Mucosa of stomach (tissue), 1 donor: Measurements from ENCODE around the gene GRB2.
"Not testable (repeated sequence)": the region's sequence is repeated elsewhere in the genome, so short reads cannot be mapped to it uniquely, and the experiment has no call there.

ENCODE experiments used
- H3K27me3 ChIP-seq: one replicate; pipeline ENCODE4 v1.7.0; 2013; ENCODE audit warnings: mild to moderate bottlenecking, low read length; ENCODE audit not compliant: control insufficient read depth, insufficient read depth
- H3K36me3 ChIP-seq: one replicate; pipeline ENCODE4 v1.7.0; 2013; ENCODE audit warnings: low read length; ENCODE audit not compliant: control insufficient read depth, insufficient read depth
- H3K4me1 ChIP-seq: one replicate; pipeline ENCODE4 v1.7.0; 2013; ENCODE audit warnings: mild to moderate bottlenecking, low read length; ENCODE audit not compliant: control insufficient read depth, insufficient read depth
- H3K4me3 ChIP-seq: one replicate; pipeline ENCODE4 v1.7.0; 2013; ENCODE audit warnings: low read length
- H3K9ac ChIP-seq: one replicate; pipeline ENCODE4 v1.7.0; 2013; ENCODE audit warnings: mild to moderate bottlenecking, low read length, moderate library complexity
- H3K9me3 ChIP-seq: one replicate; pipeline ENCODE4 v1.7.0; 2013; ENCODE audit warnings: mild to moderate bottlenecking, low read length, moderate library complexity; ENCODE audit not compliant: control insufficient read depth
- donor health status: Pancreatic carcinoma.

GRB2 gene

GRCh38 chr17:75371981-75372380 lies 33.5 kb downstream of the GRB2 start:
- H3K4me1 ChIP-seq: peaks cover 10% of the 10 kb centered on the region
- no peaks in the 10 kb centered on the region for H3K9me3 ChIP-seq
- H3K36me3 ChIP-seq: no peaks in the 10 kb centered on the region
- no peak overlapping the region for H3K9ac ChIP-seq
- no peaks in the 10 kb centered on the region for H3K27me3 ChIP-seq
- no peak overlapping the region for H3K4me3 ChIP-seq

- peaks cover 16% of the 10 kb centered on the region for H3K4me1 ChIP-seq
- no peak overlapping the region for H3K9ac ChIP-seq
- H3K27me3 ChIP-seq: no peaks in the 10 kb centered on the region
- H3K36me3 ChIP-seq: no peaks in the 10 kb centered on the region
- no peak overlapping the region for H3K4me3 ChIP-seq
- H3K9me3 ChIP-seq: no peaks in the 10 kb centered on the region
Observed at GRCh38 chr17:75371339-75371738, 34.1 kb downstream of the GRB2 start.

DNA sequence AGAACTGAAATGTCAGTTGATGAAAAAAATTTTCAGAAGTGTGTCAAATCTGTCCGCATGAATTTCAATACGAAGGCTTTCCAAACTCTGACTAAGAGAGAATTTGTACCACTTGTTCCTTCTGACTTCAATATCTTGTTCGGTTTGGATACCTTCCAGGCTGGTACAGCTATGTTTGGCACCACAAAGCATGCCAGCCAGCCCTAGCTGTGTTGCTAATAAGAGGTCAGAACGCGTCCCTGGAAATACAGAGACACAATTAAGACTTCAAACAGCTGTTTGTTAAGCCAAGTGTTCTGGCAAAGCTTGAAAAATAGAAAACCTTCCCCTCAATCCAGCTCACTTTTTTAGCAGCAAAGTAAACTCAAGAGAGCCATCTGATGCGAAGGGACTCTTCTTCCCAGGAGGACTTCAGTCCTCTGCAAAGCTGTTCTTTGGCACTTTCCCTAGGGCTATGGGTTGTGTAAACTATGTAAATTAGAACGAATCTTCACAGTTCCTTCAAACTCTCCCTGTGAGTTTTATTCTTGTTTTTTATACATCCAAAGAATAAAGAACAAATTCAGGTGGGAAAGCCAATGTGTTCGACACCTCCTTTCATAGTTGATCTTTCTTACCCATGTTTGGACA lies 35.1 kb downstream of the GRB2 start:
- Histone ChIP-seq H3K36me3 (no peaks in the 10 kb centered on the region), H3K4me1 (peaks cover 24% of the 10 kb centered on the region), H3K4me3 (no peak overlapping the region), H3K9me3 (no peaks in the 10 kb centered on the region), H3K9ac (no peak overlapping the region), H3K27me3 (no peaks in the 10 kb centered on the region)

GRCh38 chr17:75367838-75368789 lies 37.4 kb downstream of the GRB2 start:
- H3K4me1 ChIP-seq: peaks cover 40% of the 10 kb centered on the region
- H3K9ac ChIP-seq: not testable (repeated sequence)

DNA sequence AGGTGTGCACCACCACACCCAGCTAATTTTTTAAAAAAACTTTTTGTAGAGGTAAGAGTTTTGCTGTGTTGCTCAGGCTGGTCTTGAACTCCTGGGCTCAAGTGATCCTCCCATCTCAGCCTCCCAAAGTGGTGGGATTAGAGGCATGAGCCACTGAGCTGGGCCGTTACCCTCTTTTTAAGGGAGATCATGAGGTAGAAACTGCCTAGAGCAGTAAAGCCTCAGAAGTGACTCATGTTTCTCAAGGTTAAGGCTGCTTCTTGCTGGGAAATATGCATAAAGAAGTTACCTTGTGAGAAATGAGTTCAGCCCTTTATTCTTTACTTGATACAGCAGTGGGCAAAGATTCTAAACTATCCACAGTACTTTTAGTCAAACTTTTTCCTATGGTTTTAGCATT lies 38.2 kb downstream of the GRB2 start:
- no peaks in the 10 kb centered on the region for H3K9me3 ChIP-seq
- H3K36me3 ChIP-seq: no peaks in the 10 kb centered on the region
- H3K9ac ChIP-seq: no peak overlapping the region
- H3K27me3 ChIP-seq: no peaks in the 10 kb centered on the region
- H3K4me1 ChIP-seq: peaks cover 46% of the 10 kb centered on the region
- H3K4me3 ChIP-seq: no peak overlapping the region

More at GRCh38 chr17:75367838-75368789, 37.4 kb downstream of the GRB2 start:
- not testable (repeated sequence) for H3K9me3 ChIP-seq, H3K36me3 ChIP-seq, H3K27me3 ChIP-seq, H3K4me3 ChIP-seq

- H3K9ac ChIP-seq: no peak overlapping the region
- peaks cover 46% of the 10 kb centered on the region for H3K4me1 ChIP-seq
- H3K36me3 ChIP-seq: no peaks in the 10 kb centered on the region
- no peaks in the 10 kb centered on the region for H3K27me3 ChIP-seq
- H3K4me3 ChIP-seq: no peak overlapping the region
- no peaks in the 10 kb centered on the region for H3K9me3 ChIP-seq
Observed at GRCh38 chr17:75366432-75366831, 39.0 kb downstream of the GRB2 start.

DNA sequence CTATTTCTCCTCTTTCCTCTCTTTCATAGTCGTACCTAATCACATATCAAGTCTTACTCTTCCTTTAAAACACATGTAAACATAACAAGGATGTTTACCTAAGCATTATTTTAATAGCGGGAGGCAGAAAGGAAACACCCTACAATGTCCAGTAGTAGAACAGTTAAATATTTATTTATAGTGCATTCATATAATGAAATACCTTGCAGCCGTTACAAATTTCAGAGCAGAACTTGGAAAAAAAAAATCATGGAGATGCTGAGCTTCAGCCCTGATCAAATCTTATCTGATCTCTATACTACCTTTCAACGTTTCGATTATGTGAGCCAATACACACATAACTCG lies 39.6 kb downstream of the GRB2 start:
- H3K27me3 ChIP-seq: no peaks in the 10 kb centered on the region
- H3K4me3 ChIP-seq: no peak overlapping the region
- no peaks in the 10 kb centered on the region for H3K36me3 ChIP-seq
- H3K9me3 ChIP-seq: no peaks in the 10 kb centered on the region
- peaks cover 48% of the 10 kb centered on the region for H3K4me1 ChIP-seq
- H3K9ac ChIP-seq: no peak overlapping the region

GRCh38 chr17:75365009-75365930 lies 40.2 kb downstream of the GRB2 start:
- Histone ChIP-seq H3K9me3 (no peaks in the 10 kb centered on the region), H3K4me1 (peaks cover 53% of the 10 kb centered on the region), H3K36me3 (no peaks in the 10 kb centered on the region), H3K27me3 (no peaks in the 10 kb centered on the region), H3K9ac (no peak overlapping the region), H3K4me3 (no peak overlapping the region)

DNA sequence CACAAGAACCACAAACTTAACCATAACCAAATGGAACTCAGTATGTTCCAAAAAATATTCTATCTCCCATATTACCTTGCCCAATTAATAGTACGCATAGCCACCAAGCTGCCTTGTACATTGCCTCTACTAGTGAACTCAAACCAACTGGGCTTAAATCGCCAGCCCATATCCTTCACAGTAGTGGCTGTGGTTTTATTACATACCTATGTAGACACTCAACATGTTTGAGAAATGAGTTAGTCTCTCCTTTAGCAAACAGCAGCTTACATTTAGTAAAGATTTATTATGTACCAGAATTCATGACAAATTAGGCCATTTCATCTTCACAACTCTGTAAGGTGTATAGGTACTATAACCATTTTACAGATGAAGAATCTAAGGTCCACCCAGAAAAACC lies 41.4 kb downstream of the GRB2 start:
- H3K4me3 ChIP-seq: no peak overlapping the region
- no peaks in the 10 kb centered on the region for H3K36me3 ChIP-seq
- H3K4me1 ChIP-seq: peaks cover 58% of the 10 kb centered on the region
- H3K9ac ChIP-seq: no peak overlapping the region
- no peaks in the 10 kb centered on the region for H3K27me3 ChIP-seq
- H3K9me3 ChIP-seq: no peaks in the 10 kb centered on the region

DNA sequence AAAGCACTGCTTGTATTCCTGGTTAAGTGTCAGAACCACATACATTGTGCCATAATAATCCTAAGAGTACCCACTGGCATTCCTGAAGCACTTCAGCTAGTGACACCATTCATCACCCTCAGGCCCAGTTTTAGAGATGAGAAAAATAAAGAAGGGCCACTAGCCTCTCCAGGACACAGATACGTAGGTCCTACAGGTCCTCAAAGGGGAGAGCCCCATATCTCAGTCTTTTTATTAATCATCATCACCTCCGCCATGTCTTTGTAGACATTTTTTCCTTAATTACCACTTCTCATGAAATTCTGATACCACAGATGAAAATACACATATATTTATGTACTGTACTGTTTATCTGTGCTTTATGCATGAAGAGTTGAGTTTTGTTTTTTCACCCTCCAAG lies 43.5 kb downstream of the GRB2 start:
- Histone ChIP-seq H3K9me3 (no peaks in the 10 kb centered on the region), H3K4me1 (peaks cover 56% of the 10 kb centered on the region), H3K36me3 (no peaks in the 10 kb centered on the region), H3K4me3 (no peak overlapping the region), H3K9ac (no peak overlapping the region), H3K27me3 (no peaks in the 10 kb centered on the region)

DNA sequence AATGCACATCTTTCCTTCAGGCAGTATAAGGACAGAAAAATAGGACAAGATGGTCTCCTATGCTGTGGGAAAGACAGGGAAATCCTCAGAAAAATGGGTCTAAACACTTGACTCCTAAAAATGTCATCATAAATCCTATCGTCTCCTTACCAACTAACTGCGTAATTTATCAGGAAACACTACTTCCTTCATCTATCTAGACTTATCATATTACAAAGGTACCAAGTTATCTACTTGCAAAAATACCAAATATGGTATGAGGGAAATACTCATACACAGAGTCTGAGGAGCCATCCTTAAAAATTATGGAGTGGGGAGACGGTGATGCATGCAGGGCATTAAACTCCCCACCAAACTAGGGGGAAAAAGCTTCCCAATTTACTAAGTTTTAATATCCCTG lies 44.1 kb downstream of the GRB2 start:
- Histone ChIP-seq H3K27me3 (no peaks in the 10 kb centered on the region), H3K9me3 (no peaks in the 10 kb centered on the region), H3K4me3 (no peak overlapping the region), H3K4me1 (peaks cover 56% of the 10 kb centered on the region), H3K36me3 (no peaks in the 10 kb centered on the region), H3K9ac (no peak overlapping the region)
